GM12892 (cell line): Measurements from ENCODE around the gene SEMA6C.

ENCODE experiments used
- POLR2AphosphoS5 ChIP-seq: IDR thresholded peaks from 2 replicates; pipeline ENCODE4 v1.6.1; 2011; ENCODE audit warnings: low read depth, low read length, control low read depth
- TAF1 ChIP-seq: IDR thresholded peaks from 2 replicates; pipeline ENCODE4 v1.6.1; 2011; ENCODE audit warnings: low read depth, mild to moderate bottlenecking, control low read depth, low read length, borderline replicate concordance

DNA sequence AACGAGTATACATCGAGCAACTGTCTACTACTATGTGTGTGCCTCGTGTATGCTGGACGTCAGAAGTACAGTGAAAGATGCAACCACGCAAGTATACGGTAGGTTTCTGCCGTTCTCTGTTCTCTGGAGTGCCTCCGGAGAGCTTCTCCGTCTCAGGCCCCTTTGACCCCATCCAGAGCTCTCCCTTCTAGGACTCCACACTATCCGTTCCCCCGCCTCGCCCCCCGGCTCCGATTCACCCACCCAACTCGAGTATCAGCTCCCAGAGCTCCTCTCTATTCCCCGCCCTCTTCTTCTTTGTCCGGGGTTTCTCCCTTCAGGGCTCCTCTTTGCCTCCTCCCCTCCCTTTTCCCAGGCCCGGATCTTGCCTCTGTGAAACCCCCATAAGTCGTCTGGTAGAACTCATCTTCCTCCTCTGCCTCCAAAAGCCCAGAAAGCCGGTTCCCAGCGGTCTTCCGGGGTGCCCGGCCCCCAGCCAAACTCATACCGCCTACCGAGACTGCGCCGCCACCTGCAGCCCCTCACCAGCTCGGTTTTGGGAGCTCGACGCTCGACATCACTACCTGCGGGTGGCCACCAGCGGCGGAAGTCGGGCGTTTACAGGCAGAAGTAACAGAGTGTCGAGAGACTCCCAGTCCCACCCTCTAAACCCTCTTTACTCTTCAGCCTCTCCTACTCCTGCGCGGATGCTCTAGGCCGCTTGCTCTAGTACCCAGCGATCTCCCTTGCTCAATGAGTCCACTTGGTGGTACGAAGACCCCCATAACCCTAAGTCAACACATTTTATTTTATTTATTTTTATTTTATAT, 43.4 kb upstream of the SEMA6C start, which contains the start of gene VPS72:
- TF ChIP-seq POLR2AphosphoS5 (peak; percentile 92), TAF1 (peak; percentile 93)
